Thoracic aorta (tissue), 2 donors: ENCODE measurements around the gene DMRTC1B. TPM values are rescaled to one million over a fixed set of nuclear protein-coding genes. Genes with fewer than 3 reads are reported as not detected.
"Not testable (repeated sequence)": the region's sequence is repeated elsewhere in the genome, so short reads cannot be mapped to it uniquely, and the experiment has no call there.

Source experiments
- ATAC-seq: fragments of 150-250 bp; one replicate; pipeline ENCODE4 v1.8.0; 2017; ENCODE audit warnings: low read depth; ENCODE audit not compliant: insufficient number of reproducible peaks, low FRiP score
- DNase-seq: peaks from one replicate; pipeline ENCODE4 v3.0.0-alpha.2; 2020; ENCODE audit warnings: low spot score
- H3K27ac ChIP-seq, 2 donors: fragments of 200-600 bp; sonication (generic); 1 replicate in 1 of 2; 2 replicates in 1 of 2; pipeline ENCODE4 v1.5.1; 2016; ENCODE audit warnings: mild to moderate bottlenecking in 2 of 2, moderate library complexity in 2 of 2
- H3K27me3 ChIP-seq: fragments of 200-600 bp; sonication (generic); replicated peaks from 2 replicates; pipeline ENCODE4 v1.6.0; 2016; ENCODE audit warnings: mild to moderate bottlenecking; ENCODE audit not compliant: insufficient read depth
- H3K36me3 ChIP-seq: fragments of 200-600 bp; sonication (generic); one replicate; pipeline ENCODE4 v1.5.1; 2016
- H3K4me1 ChIP-seq, 2 donors: fragments of 200-600 bp; sonication (generic); 1 replicate in 1 of 2; 2 replicates in 1 of 2; pipeline versions ENCODE4 v1.5.1 to v1.6.0; 2016; ENCODE audit warnings: low read depth in 2 of 2, mild to moderate bottlenecking in 1 of 2; ENCODE audit not compliant: control insufficient read depth in 1 of 2
- H3K4me3 ChIP-seq: fragments of 200-600 bp; sonication (generic); 2 replicates; pipeline ENCODE4 v1.5.1; 2016; ENCODE audit warnings: mild to moderate bottlenecking
- H3K9me3 ChIP-seq: fragments of 200-600 bp; sonication (generic); 2 replicates; pipeline ENCODE4 v1.5.1; 2016
- total RNA-seq, 2 donors: library from RNA; depleted of rRNA; stranded (reverse); fragments of >200 nt; gene quantifications; one replicate each; pipeline versions ENCODE4 v1.1.0 to v1.2.3, GENCODE V29; 2016
- TF ChIP-seq, protein P1 (sequence below): fragments of 200-600 bp; sonication (generic); IDR thresholded peaks from one replicate; pipeline ENCODE4 v1.5.1; 2019; ENCODE audit warnings: antibody characterized with exemption

DMRTC1B gene
- total RNA-seq, result not detected

DNA sequence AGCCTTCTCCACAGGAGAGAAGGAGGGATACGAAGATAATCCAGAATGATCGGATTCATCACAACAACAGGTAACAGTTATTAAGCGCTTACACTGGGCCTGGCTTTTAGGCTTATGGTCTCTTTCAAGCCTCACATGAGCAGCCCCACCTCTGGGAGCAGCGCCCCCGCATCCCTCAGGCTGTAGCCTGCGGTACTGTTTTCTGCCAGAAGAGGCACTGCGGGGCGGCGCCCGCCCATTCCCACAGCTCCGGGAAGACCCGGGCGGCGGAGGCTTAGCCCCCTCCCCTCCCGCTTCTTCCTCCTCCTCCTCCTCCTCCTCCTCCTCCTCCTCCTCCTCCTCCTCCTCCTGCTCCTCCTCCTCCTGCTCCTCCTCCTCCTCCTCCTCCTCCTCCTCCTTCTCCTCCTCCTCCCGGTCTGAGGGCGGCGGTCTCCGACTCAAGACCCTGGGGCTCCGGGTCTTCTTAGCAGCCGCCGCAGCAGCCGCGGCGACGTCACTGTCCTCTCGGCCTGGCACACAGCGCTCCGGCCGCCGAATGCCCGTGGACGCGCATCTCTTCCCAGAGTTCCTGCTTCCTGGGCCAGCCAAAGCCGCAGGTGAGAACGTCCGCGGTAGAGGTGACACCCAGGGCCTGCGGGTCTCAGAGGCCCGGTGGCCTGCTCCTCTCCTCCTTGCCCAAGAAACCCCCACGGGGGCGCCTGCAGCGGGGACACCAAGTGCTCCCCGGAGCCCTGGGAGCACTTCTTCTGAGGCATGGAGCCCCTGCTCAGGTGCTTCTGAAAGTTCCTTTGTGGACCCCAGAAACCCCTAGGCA lies at the start of gene DMRTC1B:
Gene DMRTC1B, plus strand, starts transcription at position 238 of the 814 bp plus-strand sequence. CDS start 68,246 bp downstream, outside the sequence.
- H3K36me3 ChIP-seq, H3K27ac ChIP-seq, H3K9me3 ChIP-seq, H3K27me3 ChIP-seq, H3K4me1 ChIP-seq, DNase-seq, H3K4me3 ChIP-seq, ATAC-seq: not testable (repeated sequence)

DNA sequence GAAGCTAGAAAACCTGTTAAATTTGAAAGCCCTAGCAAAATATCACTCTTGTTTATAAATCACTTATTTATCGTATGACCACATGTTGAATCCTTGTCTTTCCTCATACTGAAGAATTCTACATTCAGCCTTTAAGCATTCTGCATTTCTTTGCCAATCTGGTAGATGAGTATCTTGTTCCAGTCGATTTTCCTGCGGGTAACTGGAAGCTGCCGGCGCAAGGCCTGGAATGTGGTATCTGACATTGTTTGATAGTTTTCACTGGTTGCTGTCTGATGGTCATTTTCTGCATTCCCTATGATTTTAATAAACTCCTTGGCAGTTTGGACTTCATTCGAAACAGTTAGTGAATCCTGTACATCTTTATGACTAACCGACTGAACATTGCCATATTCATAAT lies 48.8 kb upstream of the DMRTC1B start:
- ATAC-seq (no peak), DNase-seq (no peak)
- Histone ChIP-seq H3K27ac (peak overlapping the region in 1 of 2 donors; percentile 38), H3K4me1 (no peaks in the 10 kb centered on the region), H3K27me3 (no peaks in the 10 kb centered on the region), H3K4me3 (no peak overlapping the region), H3K9me3 (no peaks in the 10 kb centered on the region), H3K36me3 (no peaks in the 10 kb centered on the region)
- TF ChIP-seq, protein P1, sequence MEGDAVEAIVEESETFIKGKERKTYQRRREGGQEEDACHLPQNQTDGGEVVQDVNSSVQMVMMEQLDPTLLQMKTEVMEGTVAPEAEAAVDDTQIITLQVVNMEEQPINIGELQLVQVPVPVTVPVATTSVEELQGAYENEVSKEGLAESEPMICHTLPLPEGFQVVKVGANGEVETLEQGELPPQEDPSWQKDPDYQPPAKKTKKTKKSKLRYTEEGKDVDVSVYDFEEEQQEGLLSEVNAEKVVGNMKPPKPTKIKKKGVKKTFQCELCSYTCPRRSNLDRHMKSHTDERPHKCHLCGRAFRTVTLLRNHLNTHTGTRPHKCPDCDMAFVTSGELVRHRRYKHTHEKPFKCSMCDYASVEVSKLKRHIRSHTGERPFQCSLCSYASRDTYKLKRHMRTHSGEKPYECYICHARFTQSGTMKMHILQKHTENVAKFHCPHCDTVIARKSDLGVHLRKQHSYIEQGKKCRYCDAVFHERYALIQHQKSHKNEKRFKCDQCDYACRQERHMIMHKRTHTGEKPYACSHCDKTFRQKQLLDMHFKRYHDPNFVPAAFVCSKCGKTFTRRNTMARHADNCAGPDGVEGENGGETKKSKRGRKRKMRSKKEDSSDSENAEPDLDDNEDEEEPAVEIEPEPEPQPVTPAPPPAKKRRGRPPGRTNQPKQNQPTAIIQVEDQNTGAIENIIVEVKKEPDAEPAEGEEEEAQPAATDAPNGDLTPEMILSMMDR, result no peak

GRCh38 chrX:72733636-72734035 lies 43.1 kb upstream of the DMRTC1B start:
- H3K36me3 ChIP-seq, H3K27ac ChIP-seq, H3K27me3 ChIP-seq, H3K4me3 ChIP-seq, H3K4me1 ChIP-seq, DNase-seq, ATAC-seq, H3K9me3 ChIP-seq: not testable (repeated sequence)

- Histone ChIP-seq H3K9me3 (no peaks in the 10 kb centered on the region), H3K4me1 (no peaks in the 10 kb centered on the region), H3K4me3 (no peak overlapping the region), H3K27me3 (no peaks in the 10 kb centered on the region), H3K36me3 (no peaks in the 10 kb centered on the region), H3K27ac (no peak overlapping the region)
- no peak for ATAC-seq
- TF ChIP-seq, protein P1, result no peak
- no peak for DNase-seq
Measured at GRCh38 chrX:72735561-72735960, 41.1 kb upstream of the DMRTC1B start.

DNA sequence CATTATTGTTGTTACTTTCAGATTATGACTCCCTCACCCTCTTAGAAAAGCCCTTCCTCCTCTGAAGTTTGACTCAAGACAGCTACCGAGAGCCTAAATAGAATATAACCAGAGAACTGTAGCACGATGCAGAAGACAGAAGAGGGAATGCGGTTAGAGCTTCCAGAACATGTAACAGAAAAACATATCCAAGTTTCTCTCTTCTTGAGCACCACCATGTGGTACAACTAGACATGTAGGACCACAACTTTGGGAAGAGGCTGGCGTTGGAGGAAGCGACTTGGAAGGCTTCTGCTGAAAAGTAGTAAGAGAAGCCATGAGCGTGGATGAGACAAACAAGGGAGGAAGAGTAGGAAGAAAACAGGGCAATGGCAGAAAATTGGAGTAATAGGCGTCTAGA lies 31.1 kb upstream of the DMRTC1B start:
- not testable (repeated sequence) for H3K27me3 ChIP-seq, H3K36me3 ChIP-seq, H3K4me1 ChIP-seq, H3K4me3 ChIP-seq, ATAC-seq, H3K9me3 ChIP-seq, H3K27ac ChIP-seq, DNase-seq

DNA sequence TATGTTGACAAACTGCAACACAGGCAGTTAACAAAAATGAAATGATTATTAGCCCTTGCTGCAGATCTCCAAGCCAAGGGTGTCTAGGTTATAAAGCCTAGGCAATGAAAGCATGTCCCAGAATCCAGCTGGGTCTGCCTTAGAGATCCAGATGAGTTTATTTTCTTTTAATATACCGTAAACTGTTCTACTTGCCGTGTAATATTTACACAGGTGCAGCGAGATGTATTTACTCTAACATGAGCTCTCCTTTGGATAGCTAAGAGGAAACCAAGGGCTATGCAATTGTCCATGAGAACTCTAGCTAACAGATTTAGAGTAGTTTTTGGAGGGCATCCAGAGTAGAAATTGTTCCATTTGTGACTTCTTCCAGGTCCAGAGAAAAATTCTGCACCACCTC lies 28.1 kb upstream of the DMRTC1B start:
- H3K27me3 ChIP-seq, ATAC-seq, DNase-seq, H3K9me3 ChIP-seq, H3K4me3 ChIP-seq, H3K36me3 ChIP-seq, H3K4me1 ChIP-seq, H3K27ac ChIP-seq: not testable (repeated sequence)

GRCh38 chrX:72760454-72760853 lies 16.2 kb upstream of the DMRTC1B start:
- not testable (repeated sequence) for H3K27ac ChIP-seq, H3K36me3 ChIP-seq, ATAC-seq

DNA sequence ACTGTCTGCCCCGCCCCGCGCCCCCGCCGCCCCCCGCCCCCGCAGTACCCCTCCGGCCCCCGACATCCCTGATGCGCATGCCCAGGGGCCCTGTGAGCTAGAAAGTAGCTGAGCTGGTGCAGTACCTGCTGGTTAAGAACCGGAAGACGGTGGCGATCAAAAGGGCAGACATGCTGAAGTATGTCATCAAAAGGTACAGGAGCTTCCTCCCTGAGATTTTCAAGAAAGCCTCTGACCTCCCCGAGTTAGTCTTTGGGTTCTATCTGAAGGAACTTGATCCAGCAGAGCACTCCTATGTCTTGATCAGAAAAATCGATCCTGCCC lies 739 bp downstream of the DMRTC1B start:
- not testable (repeated sequence) for H3K4me1 ChIP-seq, H3K27me3 ChIP-seq, H3K4me3 ChIP-seq, H3K27ac ChIP-seq, DNase-seq, H3K9me3 ChIP-seq, H3K36me3 ChIP-seq, ATAC-seq

More at GRCh38 chrX:72760454-72760853, 16.2 kb upstream of the DMRTC1B start:
- not testable (repeated sequence) for H3K27me3 ChIP-seq, H3K9me3 ChIP-seq, H3K4me1 ChIP-seq, DNase-seq, H3K4me3 ChIP-seq

DNA sequence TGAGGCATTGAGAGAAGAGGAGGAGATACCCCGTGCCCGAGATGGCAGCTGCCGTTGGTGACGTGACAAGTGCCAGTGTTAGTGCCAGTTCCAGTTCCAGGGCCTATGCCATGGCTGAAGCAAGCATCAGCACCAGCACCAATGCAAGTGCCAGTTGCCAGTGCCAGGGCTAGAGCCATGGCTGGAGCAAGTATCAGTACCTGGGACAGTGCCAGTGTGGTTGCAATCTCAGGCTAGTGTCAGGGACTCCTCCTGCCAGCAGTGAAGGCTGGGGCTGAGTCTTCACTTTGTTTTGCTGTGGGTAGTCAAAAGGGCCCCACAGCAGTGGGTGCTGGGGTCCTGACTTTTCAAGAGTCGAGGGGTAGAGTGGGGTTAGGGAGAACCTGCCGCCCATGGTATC lies 1.5 kb downstream of the DMRTC1B start:
- H3K4me1 ChIP-seq, H3K27ac ChIP-seq, H3K9me3 ChIP-seq, H3K36me3 ChIP-seq, DNase-seq, ATAC-seq, H3K4me3 ChIP-seq, H3K27me3 ChIP-seq: not testable (repeated sequence)

DNA sequence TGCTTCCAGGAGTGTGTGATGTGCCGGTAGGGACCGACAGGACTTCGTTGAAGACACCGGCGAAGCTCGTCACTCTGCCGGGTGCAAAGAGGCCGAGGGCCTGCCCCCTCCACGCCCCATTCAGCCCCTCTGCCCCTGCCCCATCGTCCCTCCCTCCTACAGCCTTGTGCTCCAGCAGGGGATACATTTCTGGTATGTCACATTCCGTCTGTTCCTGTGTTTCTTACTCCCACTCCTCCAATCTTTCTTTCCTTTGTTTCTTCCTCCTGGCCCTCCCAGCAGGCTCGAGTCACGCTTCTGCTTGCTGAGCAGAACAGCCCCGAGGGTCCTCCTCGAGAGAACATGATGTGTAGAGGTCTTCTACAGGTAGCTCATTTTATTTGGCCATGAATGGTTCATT lies 5.9 kb downstream of the DMRTC1B start, which contains the start of gene FAM236B:
Gene FAM236B, minus strand, starts transcription at position 101 of the 400 bp plus-strand sequence. Its CDS starts 100 bp downstream, at position 1.
- not testable (repeated sequence) for ATAC-seq, H3K9me3 ChIP-seq, H3K27ac ChIP-seq, H3K27me3 ChIP-seq, DNase-seq, H3K4me1 ChIP-seq, H3K36me3 ChIP-seq, H3K4me3 ChIP-seq

GRCh38 chrX:72783365-72783936 lies 6.8 kb downstream of the DMRTC1B start:
- ATAC-seq, H3K4me1 ChIP-seq, H3K27me3 ChIP-seq, DNase-seq, H3K4me3 ChIP-seq, H3K9me3 ChIP-seq, H3K36me3 ChIP-seq, H3K27ac ChIP-seq: not testable (repeated sequence)
